SK-N-SH treated with all-trans-retinoic acid at 6 μM for 48 hours (cell line): ENCODE data around the gene TACC3.

Source experiments
- RARB ChIP-seq: fragments of 250-450 bp; sonication (Bioruptor Pico); IDR thresholded peaks from 2 replicates; pipeline ENCODE4 v1.8.0; 2021; ENCODE audit warnings: mild to moderate bottlenecking, moderate library complexity
- ZFP30 ChIP-seq: fragments of 450-650 bp; formaldehyde crosslinking; IDR thresholded peaks from 2 replicates; pipeline ENCODE4 v1.5.0; 2022; ENCODE audit warnings: mild to moderate bottlenecking, moderate library complexity

DNA sequence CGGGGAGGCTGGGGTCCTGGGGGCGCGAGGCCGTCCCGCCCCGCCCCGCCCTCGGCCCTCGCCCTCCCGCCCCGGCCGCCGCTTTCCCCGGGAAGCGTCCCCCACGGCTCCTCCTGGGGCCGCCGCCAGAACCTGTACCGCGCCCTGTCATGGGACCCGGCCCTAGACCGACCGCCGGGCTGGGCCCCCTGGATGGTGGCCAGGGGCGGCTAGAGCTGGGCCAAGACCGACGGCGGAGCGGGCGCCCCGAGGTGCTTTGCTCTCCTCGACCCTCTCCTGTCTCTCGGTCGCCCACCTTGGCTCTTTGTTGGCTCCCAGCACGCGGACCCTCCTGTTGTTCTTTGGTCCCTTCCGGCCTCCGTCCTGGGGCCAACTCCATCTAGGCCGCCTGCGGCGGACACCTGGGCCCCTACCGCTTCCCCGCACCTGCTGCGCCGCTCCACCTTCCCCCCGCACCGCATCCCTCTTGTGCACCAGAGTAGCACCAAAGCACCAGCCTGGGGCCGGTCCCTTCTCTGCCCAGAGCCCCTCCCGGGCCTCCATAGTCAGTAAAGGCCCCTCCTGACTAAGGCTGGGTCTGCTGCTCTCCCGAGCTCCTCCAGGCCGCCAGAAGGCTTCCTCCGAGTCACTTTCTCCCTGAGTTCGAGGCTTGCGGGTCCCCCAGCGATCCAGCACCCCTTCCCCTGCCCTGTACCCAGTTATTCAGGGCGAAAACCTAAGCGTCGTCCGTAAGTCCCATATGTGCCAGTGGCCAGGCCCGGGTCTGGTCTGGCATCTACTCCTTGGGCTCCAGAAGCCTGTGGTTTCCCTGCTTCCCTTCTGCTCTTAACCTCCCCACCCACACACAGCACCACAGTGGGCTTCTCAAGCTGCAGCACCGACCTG, 587 bp downstream of the TACC3 start:
- no peak for TF ChIP-seq RARB (CRISPR knock-in tag)
- no peak for TF ChIP-seq ZFP30
